Measurements from ENCODE around the gene RAB28.

RAB28 gene

DNA sequence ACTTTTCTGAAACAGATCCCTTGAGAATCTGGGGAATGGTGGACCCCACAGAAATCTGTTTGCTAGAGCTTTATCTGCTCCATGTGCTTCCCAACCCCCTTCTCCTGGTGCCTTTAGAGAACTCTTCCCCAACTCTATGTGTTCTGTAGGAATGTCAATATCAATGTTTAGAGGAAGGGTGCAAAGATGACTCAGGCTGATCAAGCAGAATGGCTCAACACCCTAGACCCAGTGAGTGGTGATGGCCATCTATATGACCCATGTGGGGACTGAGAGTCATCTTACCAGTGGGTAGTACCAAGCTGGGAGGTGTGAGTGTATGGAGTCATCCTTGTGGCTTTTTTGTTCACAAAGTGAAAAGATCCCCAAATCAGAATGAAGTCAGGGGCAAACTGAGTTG lies 143.5 kb downstream of the RAB28 start:
- TF ChIP-seq, protein P1, sequence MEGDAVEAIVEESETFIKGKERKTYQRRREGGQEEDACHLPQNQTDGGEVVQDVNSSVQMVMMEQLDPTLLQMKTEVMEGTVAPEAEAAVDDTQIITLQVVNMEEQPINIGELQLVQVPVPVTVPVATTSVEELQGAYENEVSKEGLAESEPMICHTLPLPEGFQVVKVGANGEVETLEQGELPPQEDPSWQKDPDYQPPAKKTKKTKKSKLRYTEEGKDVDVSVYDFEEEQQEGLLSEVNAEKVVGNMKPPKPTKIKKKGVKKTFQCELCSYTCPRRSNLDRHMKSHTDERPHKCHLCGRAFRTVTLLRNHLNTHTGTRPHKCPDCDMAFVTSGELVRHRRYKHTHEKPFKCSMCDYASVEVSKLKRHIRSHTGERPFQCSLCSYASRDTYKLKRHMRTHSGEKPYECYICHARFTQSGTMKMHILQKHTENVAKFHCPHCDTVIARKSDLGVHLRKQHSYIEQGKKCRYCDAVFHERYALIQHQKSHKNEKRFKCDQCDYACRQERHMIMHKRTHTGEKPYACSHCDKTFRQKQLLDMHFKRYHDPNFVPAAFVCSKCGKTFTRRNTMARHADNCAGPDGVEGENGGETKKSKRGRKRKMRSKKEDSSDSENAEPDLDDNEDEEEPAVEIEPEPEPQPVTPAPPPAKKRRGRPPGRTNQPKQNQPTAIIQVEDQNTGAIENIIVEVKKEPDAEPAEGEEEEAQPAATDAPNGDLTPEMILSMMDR (conservative IDR thresholded peaks at IDR 0.05; ENCODE audit: low read depth, low read length) = no peak

DNA sequence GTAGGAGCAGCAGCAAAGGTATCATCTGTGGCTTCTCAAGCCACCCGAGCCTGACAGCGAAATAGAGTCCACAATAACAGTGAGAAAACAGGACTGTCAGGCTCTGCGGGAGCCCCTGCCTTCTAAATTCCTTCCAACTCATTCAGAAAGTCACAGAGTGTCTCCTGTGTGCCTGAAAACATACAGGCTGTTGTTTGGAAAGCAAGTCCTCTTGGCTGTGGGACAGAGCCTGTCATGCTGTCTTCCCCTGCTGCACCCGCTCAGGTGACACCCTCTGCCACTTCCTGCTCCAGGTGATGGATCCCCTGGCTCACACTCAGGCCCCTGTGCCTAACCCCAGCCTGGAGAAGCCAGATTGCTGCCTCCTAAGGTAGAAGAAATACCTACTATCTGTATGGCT lies 152.3 kb downstream of the RAB28 start:
- no peak overlapping the region for H3K4me3 ChIP-seq (ENCODE audit: low read length)
- no peak for DNase-seq (ENCODE audit: low read depth)
- TF ChIP-seq, protein P1 (conservative IDR thresholded peaks at IDR 0.05; ENCODE audit: low read depth, low read length) = no peak

More for the DNA sequence above, 143.5 kb downstream of the RAB28 start:
- DNase-seq (ENCODE audit: low read depth) = no peak
- H3K4me3 ChIP-seq (ENCODE audit: low read length) = no peak overlapping the region

DNA sequence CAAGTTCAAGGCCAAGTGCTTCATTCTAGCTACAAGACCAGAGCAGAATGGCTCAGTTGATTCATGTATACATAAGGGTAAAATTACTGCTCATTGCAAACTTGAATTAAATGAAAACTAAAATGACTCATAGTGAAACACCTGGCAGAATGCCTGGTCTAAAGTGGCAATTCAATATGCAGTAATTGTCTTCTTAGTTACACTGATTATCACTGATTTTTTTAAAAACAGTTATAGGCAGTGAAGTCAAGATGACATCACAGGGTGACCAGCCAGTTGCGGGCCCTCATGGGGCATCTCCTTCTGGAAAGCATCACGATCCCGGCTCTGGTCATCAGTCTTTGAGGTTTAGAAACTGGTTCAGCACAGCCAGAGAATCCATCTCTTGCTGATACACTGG lies 154.2 kb downstream of the RAB28 start:
- DNase-seq (ENCODE audit: low read depth) = no peak
- TF ChIP-seq, protein P1 (conservative IDR thresholded peaks at IDR 0.05; ENCODE audit: low read depth, low read length) = no peak
- H3K4me3 ChIP-seq (ENCODE audit: low read length) = no peak overlapping the region

DNA sequence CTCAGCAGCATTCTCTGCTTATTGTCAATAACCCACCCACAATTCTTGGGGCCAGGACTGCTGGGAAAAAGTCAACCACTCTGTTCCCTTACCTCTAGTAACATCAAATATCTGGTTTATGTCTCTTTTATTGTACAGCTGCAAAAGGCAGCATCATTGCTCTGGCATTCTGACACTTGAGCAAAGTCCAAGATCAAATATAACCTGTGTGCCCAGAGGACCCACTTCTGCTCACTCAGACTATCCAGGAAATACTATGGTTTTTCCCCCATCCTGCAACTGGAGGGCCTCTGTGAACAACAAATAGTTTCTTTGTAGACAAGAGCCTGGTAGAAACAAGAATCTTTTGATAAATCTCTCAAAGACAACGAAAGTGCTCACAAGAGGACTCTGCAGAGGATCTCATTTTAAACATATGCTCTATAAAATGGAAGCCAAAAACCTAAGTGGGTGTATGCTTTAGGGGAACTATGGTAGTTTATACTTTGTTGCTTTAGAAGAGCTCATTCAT lies 154.7 kb downstream of the RAB28 start:
- H3K4me3 ChIP-seq (ENCODE audit: low read length) = no peak overlapping the region
- TF ChIP-seq, protein P1 (conservative IDR thresholded peaks at IDR 0.05; ENCODE audit: low read depth, low read length) = no peak

DNA sequence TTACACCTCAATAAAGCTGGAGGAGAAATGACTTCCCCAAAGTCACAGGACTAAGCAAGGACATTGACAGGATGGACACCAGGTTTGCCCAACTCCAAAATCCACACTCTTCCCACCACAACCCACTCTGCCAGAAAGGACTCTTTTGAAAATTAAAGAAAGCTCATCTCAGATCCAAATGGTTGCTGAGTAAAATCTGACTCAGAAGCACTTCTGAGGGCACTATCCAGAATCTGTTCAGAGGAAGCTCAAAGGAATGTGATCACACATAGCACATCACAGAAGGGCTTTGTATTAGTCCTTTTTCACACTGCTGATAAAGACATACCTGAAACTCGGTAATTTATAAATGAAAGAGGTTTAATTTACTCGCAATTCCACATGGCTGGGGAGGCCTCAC lies 155.5 kb downstream of the RAB28 start:
- TF ChIP-seq, protein P1 (conservative IDR thresholded peaks at IDR 0.05; ENCODE audit: low read depth, low read length) = no peak
- H3K4me3 ChIP-seq (ENCODE audit: low read length) = no peak overlapping the region
- no peak for DNase-seq (ENCODE audit: low read depth)

More for the DNA sequence above, 154.7 kb downstream of the RAB28 start:
- DNase-seq (ENCODE audit: low read depth) = no peak

DNA sequence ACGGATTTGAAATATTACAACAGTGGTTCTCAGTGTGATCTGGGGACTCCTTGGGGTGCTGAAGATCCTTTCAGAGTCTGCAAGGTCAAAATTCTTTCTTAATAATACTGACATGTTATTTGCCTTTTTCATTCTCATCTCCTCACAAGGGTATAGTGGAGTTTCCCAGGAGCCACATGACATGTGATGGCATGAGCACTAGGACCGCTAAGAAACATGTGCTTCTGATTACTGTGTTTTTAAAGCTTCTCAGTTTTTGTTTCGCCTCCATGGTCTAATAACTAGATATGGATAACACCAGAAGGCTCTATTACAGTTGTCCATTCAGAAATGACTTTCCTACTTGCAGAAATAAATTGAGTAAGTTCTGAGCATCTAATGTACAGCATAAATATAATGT lies 156.1 kb downstream of the RAB28 start:
- no peak for DNase-seq (ENCODE audit: low read depth)
- H3K4me3 ChIP-seq (ENCODE audit: low read length) = no peak overlapping the region
- TF ChIP-seq, protein P1 (conservative IDR thresholded peaks at IDR 0.05; ENCODE audit: low read depth, low read length) = no peak

DNA sequence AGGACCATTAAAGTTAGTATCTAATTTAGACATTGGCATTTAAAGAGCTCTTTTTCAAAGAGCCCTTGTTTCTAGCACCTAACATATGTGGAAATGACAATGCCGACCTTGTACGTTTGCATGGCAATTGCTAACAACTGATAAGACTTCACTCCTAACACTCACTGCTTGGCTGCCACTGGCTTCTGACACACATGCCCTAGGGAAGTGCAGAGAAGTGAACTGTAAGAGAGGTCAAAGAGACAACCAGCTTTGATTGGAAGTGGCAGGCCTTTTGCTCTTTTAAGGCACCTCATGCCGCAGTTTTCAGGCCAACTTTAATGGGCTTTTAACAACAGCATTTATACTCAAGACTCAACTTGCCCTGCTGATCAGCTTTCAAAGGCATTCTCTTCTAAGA lies 158.4 kb downstream of the RAB28 start:
- H3K4me3 ChIP-seq (ENCODE audit: low read length) = no peak overlapping the region
- TF ChIP-seq, protein P1 (conservative IDR thresholded peaks at IDR 0.05; ENCODE audit: low read depth, low read length) = no peak
- DNase-seq (ENCODE audit: low read depth) = no peak
